GM19043 (cell line): ENCODE measurements around the gene STX12.
"Not testable (repeated sequence)": the region's sequence is repeated elsewhere in the genome, so short reads cannot be mapped to it uniquely, and the experiment has no call there.

Experiments
- ATAC-seq: cut with Tn5 transposase; IDR thresholded peaks from one replicate; pipeline ENCODE4 v1.9.1; 2021; ENCODE audit warnings: low read depth; ENCODE audit not compliant: unreplicated experiment

STX12 gene

GRCh38 chr1:27864264-27864895 is 91.4 kb downstream of the STX12 start:
- no peak for ATAC-seq

- no peak for ATAC-seq
These were observed 92.8 kb downstream of the STX12 start for GRCh38 chr1:27865821-27866220.

- ATAC-seq, result no peak
These were observed 95.5 kb downstream of the STX12 start for GRCh38 chr1:27868556-27868931.

GRCh38 chr1:27868932-27869718 is 96.1 kb downstream of the STX12 start:
- ATAC-seq, result no peak

GRCh38 chr1:27869719-27870085 is 96.7 kb downstream of the STX12 start:
- no peak for ATAC-seq

- ATAC-seq, result not testable (repeated sequence)
These were observed 98.1 kb downstream of the STX12 start for GRCh38 chr1:27871076-27871475.

- no peak for ATAC-seq
These were observed 99.2 kb downstream of the STX12 start, which contains the start of gene THEMIS2 for GRCh38 chr1:27872059-27872801. Gene THEMIS2 (plus strand): TSS chr1:27872544. CDS start chr1:27872572, 28 bp downstream.

- ATAC-seq, result no peak
These were observed 100.0 kb downstream of the STX12 start for GRCh38 chr1:27872802-27873551.

GRCh38 chr1:27873671-27874384 is 100.8 kb downstream of the STX12 start:
- no peak for ATAC-seq
